ENCODE measurements around the gene RPRD2.
"Not testable (repeated sequence)": the region's sequence is repeated elsewhere in the genome, so short reads cannot be mapped to it uniquely, and the experiment has no call there.

RPRD2 gene

DNA sequence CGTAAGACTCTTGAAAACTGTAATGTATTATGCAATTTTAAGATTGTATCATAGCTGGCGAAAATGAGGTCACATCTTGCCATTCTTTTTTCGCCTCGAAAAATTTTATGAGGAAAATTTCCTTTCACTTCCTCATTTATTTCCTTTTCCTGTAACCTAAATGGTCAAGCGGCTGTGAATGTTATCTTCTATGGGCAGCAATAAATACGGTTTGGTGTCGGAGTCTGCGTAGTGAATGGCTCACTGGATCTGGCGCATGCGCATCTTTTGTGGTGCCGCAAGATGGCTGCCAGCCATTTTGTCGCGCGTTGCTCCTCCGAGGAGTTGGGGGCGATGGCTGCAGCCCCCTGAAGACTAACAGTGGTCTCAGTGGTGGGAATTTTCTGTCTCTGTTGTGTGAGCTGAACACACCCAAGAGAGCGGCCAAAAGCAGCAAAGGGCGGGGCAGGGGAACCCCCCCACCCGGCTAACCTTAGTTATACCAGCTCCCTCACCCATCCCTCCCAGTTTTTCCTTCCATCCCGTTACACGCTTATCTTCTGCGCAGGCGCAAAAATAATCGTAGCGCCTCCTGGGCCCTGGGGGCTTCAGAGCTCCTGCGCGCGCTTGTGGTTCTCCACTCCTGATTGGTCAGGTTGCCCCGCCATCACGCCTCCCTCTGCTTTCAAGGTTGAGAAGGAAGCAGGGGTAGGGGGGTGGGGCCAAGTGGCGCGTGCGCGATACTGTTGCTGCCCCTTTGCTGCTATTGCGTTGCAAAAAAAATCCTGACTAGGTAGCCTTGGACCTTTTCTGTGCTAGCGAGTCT lies at the start of gene RPRD2:
TSS of gene RPRD2 (plus strand) at position 722 of the 805 bp plus-strand sequence. CDS start 568 bp downstream, outside the sequence.
- peak; percentile 100 for DNase-seq

- DNase-seq, result not testable (repeated sequence)
Measured at GRCh38 chr1:150314691-150315090, 49.3 kb upstream of the RPRD2 start.

- DNase-seq, result no peak
Measured at GRCh38 chr1:150320667-150320978, 43.3 kb upstream of the RPRD2 start.

GRCh38 chr1:150321826-150322166 lies 42.2 kb upstream of the RPRD2 start:
- DNase-seq, result peak; percentile 8

- peak; percentile 70 for DNase-seq
Measured at GRCh38 chr1:150322310-150322709, 41.6 kb upstream of the RPRD2 start.

DNA sequence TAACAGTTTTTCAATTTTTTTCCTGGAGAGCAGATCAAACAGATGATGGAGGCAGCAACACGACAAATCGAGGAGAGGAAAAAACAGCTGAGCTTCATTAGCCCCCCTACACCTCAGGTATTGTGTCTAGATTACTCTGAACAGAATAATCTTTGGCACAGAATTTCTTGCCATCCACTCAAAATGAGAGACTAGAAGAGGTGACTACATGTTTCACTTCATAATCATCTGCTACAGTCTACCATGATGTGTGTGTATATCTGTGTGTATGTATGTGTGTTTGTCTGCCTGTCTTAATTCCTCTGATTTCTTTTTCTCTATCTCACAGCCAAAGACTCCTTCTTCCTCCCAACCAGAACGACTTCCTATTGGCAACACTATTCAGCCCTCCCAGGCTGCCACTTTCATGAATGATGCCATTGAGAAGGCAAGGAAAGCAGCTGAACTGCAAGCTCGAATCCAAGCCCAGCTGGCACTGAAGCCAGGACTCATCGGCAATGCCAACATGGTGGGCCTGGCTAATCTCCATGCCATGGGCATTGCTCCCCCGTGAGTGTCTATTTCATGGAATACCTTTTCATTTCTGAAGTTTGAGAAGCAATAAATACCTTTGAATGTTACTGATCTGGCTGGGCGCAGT lies 31.2 kb upstream of the RPRD2 start:
- DNase-seq, result no peak

- DNase-seq, result no peak
Measured at GRCh38 chr1:150346316-150346715, 17.6 kb upstream of the RPRD2 start.

DNA sequence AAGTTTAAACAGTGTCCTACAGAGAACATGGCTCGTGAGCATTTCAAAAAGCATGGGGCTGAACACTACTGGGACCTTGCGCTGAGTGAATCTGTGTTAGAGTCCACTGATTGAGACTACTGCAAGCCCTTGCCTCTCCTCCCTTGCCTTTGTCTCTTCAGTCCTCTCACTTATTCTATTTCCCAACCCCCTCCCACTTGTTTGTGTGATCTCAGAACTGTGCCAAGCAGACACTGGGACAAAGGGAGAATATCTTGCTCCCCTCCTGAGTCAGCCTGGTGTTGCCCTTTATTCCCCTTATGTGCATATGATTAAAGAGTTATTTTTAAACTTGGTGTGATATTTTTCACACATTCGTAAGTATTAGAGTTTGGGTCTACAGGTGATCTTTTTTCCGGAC lies 11.1 kb upstream of the RPRD2 start:
- DNase-seq, result no peak

- DNase-seq, result no peak
Measured at GRCh38 chr1:150362721-150363425, 1.1 kb upstream of the RPRD2 start.

GRCh38 chr1:150364231-150365003 lies 470 bp downstream of the RPRD2 start:
- peak; percentile 79 for DNase-seq

DNA sequence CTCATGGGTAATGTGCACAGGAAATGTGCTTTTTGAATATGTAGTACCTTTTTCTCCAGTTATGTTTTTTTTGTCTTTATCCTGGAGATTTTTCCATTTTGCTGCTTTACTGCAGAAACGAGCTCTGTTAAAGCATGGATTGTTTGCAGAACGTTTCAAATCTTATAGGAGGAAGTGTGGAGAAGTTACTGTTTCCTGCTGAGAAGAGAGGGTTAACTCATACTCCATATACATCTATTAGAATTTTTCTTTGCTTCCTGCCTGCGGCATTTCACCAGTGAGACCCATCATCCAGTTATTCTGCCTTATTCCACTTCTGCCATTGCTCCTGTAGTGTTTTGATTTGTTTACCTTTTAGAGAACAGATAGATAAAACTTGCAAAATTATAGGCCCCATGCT lies 2.0 kb downstream of the RPRD2 start:
- peak; percentile 37 for DNase-seq

- DNase-seq, result peak; percentile 23
Measured at GRCh38 chr1:150366416-150367296, 2.7 kb downstream of the RPRD2 start.

DNA sequence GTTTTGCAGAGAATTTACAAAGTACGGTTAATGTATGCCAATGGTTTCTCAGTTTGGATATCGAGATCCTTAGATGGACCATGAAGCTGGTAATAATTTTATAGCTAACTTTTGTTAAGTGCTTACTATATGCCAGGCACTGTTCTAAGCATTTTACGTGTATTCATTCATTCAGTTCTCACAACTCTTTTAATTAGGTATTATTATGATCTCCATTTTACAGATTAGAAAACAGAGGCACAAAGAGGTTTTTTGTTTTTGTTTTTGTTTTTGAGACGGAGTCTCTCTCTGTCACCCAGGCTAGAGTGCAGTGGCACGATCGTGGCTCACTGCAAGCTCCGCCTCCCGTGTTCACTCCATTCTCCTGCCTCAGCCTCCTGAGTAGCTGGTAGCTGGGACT lies 7.2 kb downstream of the RPRD2 start:
- no peak for DNase-seq

DNA sequence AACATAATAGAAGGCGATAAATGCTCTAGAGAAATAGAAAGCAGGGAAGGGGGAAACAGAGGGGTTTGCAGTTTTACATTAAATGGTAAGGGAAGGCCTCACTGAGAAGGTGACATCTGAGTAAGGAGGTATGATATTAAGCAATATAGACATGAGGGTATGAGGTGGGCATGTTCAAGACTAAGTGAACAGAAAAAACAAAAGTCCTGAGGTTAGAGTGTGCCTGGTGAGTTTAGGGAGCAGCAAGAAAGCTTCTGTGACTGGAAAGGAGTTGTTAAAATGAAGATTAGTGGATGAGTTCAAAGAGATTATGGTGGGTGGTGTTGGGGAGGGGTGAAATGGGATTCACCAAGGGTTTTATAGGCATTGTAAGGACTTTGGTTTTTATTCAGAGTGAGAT lies 8.6 kb downstream of the RPRD2 start:
- DNase-seq, result no peak

GRCh38 chr1:150376110-150376509 lies 12.2 kb downstream of the RPRD2 start:
- no peak for DNase-seq

- DNase-seq, result no peak
Measured at GRCh38 chr1:150383631-150384324, 19.8 kb downstream of the RPRD2 start.

DNA sequence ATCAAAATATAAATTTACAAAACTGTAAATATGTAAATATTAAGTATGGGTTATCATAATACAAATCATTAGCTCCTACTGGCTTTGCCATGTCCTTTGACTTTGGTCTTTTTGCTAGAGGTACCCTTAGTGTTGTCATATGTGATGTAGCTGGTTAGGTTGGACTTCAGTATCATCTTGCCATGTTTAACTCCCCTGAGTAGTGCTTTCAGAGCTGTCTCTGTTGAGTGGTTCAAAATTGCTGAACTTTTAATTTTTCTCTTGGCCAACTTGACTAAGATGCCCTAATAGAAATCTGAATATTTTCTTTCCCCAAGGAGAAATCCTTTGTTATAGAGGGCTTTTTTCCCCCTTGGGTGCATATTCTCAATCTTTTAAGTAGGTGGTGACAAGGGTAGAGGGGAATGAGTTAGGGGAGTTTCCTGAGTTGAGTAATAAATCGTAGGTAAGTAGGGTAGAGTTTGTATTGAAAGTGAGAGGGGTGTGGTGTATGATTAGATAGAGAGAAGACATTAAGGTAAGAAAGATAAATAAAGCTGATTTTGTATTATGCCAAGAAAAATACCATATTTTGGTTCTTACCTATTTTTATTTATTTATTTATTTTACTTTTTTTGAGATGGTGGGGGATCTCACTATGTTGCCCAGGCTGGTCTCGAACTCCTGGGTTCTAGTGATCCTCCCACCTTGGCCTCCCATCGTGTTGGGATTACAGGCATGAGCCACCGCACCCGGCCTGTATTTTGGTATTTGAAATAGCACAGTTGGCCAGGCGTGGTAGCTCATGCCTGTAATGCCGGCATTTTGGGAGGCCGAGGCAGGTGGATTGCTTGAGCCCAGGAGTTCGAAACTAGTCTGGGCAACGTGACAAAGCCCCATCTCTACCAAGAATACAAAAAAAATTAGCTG lies 21.8 kb downstream of the RPRD2 start:
- DNase-seq, result no peak

- no peak for DNase-seq
Measured at GRCh38 chr1:150386592-150386991, 22.6 kb downstream of the RPRD2 start.

- DNase-seq, result no peak
Measured at GRCh38 chr1:150387200-150387599, 23.3 kb downstream of the RPRD2 start.

GRCh38 chr1:150388241-150388640 lies 24.3 kb downstream of the RPRD2 start:
- DNase-seq, result no peak

- no peak for DNase-seq
Measured at GRCh38 chr1:150389650-150390049, 25.7 kb downstream of the RPRD2 start.
